Vagina (tissue), 2 donors: ENCODE data around the gene ACP3.

Experiments
- CTCF ChIP-seq, 3 experiments: fragments of 450-650 bp in 2 of 3; fragments of 200-600 bp in 1 of 3; sonication (generic) in 1 of 3; IDR thresholded peaks; one replicate each; pipeline ENCODE4 v1.5.1; 2017 to 2019; ENCODE audit warnings: antibody characterized with exemption in 3 of 3, mild to moderate bottlenecking in 2 of 3, moderate library complexity in 2 of 3
- POLR2A ChIP-seq, 2 donors: fragments of 450-650 bp; IDR thresholded peaks; one replicate each; pipeline ENCODE4 v1.6.1; 2017; ENCODE audit warnings: antibody characterized with exemption in 2 of 2, mild to moderate bottlenecking in 2 of 2, moderate library complexity in 2 of 2

- no peak for TF ChIP-seq CTCF (IDR thresholded peaks at IDR 0.05)
- no peak for TF ChIP-seq POLR2A (IDR thresholded peaks at IDR 0.05)
Measured at GRCh38 chr3:132279030-132279429, 38.2 kb upstream of the ACP3 start.
